GM19023 (cell line): ENCODE results near the gene SPINK4.

ENCODE experiments used
- ATAC-seq: cut with Tn5 transposase; IDR thresholded peaks from one replicate; pipeline ENCODE4 v1.9.1; 2021; ENCODE audit warnings: mild to moderate bottlenecking, moderate library complexity; ENCODE audit not compliant: unreplicated experiment

Gene SPINK4

GRCh38 chr9:33290247-33291030, 50.5 kb downstream of the SPINK4 start, which contains the start of gene NFX1:
Gene NFX1, plus strand, starts transcription at chr9:33290516. Its CDS starts 57 bp downstream, at chr9:33290573.
- ATAC-seq: peak; percentile 88

GRCh38 chr9:33291031-33291397, 51.0 kb downstream of the SPINK4 start:
- ATAC-seq: no peak

- no peak for ATAC-seq
These were observed 51.9 kb downstream of the SPINK4 start for GRCh38 chr9:33291901-33292300.

- ATAC-seq: no peak
These were observed 53.8 kb downstream of the SPINK4 start for GRCh38 chr9:33293782-33294181.

- no peak for ATAC-seq
These were observed 54.9 kb downstream of the SPINK4 start for GRCh38 chr9:33294670-33295432.

GRCh38 chr9:33295571-33295970, 55.6 kb downstream of the SPINK4 start:
- ATAC-seq: no peak

GRCh38 chr9:33297432-33297831, 57.5 kb downstream of the SPINK4 start:
- ATAC-seq: peak; percentile 91
